Upper lobe of left lung (tissue), 6 donors: ENCODE data around the gene SLC1A2. TPM values are rescaled to one million over a fixed set of nuclear protein-coding genes. Genes with fewer than 3 reads are reported as not detected.

ENCODE experiments used
- ATAC-seq, 2 donors: fragments of 200-7000 bp; cut with Tn5 transposase; one replicate each; pipeline ENCODE4 v1.9.1; 2022; ENCODE audit warnings: mild to moderate bottlenecking in 2 of 2, moderate library complexity in 2 of 2; ENCODE audit not compliant: low FRiP score in 2 of 2
- DNase-seq, 2 donors: peaks; one replicate each; pipeline ENCODE4 v3.0.0-alpha.2; 2019 to 2020
- H3K27ac ChIP-seq, 4 donors: fragments of 200-600 bp; sonication (generic); one replicate each; pipeline ENCODE4 v1.5.1; 2016 to 2019
- H3K27me3 ChIP-seq, 4 donors: fragments of 200-600 bp; sonication (generic); one replicate each; pipeline ENCODE4 v1.5.1; 2017 to 2019
- H3K36me3 ChIP-seq, 4 donors: fragments of 200-600 bp; sonication (generic); one replicate each; pipeline ENCODE4 v1.5.1; 2016 to 2019
- H3K4me1 ChIP-seq, 4 donors: fragments of 200-600 bp; sonication (generic); one replicate each; pipeline ENCODE4 v1.5.1; 2018 to 2019
- H3K4me3 ChIP-seq, 4 donors: fragments of 200-600 bp; sonication (generic); one replicate each; pipeline ENCODE4 v1.5.1; 2017 to 2019; ENCODE audit warnings: mild to moderate bottlenecking in 2 of 4, moderate library complexity in 1 of 4
- H3K9me3 ChIP-seq, 4 donors: fragments of 200-600 bp; sonication (generic); one replicate each; pipeline ENCODE4 v1.5.1; 2018 to 2019
- CTCF ChIP-seq, 6 experiments: fragments of 450-650 bp in 4 of 6; fragments of 200-600 bp in 2 of 6; sonication (generic) in 2 of 6; IDR thresholded peaks; one replicate each; pipeline ENCODE4 v1.5.1; 2016 to 2019; ENCODE audit warnings: antibody characterized with exemption in 6 of 6
- EP300 ChIP-seq, 4 donors: sonication (generic); formaldehyde crosslinking; IDR thresholded peaks; one replicate each; pipeline ENCODE4 v1.5.1; 2017; ENCODE audit warnings: antibody characterized with exemption in 4 of 4, control low read depth in 2 of 4
- POLR2A ChIP-seq, 4 donors: fragments of 450-650 bp; IDR thresholded peaks; one replicate each; pipeline ENCODE4 v1.5.1; 2016 to 2017; ENCODE audit warnings: antibody characterized with exemption in 4 of 4, mild to moderate bottlenecking in 2 of 4
- POLR2AphosphoS5 ChIP-seq, 2 donors: sonication (generic); formaldehyde crosslinking; IDR thresholded peaks; one replicate each; pipeline ENCODE4 v1.5.1; 2017; ENCODE audit warnings: antibody characterized with exemption in 2 of 2
- WGBS, 2 donors: methylation state at CpG; one replicate each; pipeline ENCODE4 v1.1.5; 2017 to 2018; 5-methylcytosine and 5-hydroxymethylcytosine counted together
- total RNA-seq, 6 donors: library from RNA; depleted of rRNA in 4 of 6; stranded (reverse); fragments of >200 nt in 4 of 6; gene quantifications; one replicate each; pipeline versions ENCODE4 v1.1.0 to v1.2.1, GENCODE V29; 2016 to 2021
- donor health status: DM: no; HTN: no; CAD: no; lungs with moderate emphysema.
- donor health status: DM: no; HTN: yes; CAD: no; lungs with severe emphysema.

Gene SLC1A2
- total RNA-seq, 6 donors from 2014 or later: 1.5 to 3.1 (median 2.0) TPM

- Histone ChIP-seq H3K9me3 (no peaks in the 10 kb centered on the region), H3K27me3 (no peaks in the 10 kb centered on the region), H3K27ac (peak overlapping the region in 1 of 4 donors; percentile 7), H3K36me3 (peaks cover 0 to 11% (median 0%) of the 10 kb centered on the region in 4 donors), H3K4me3 (no peak overlapping the region), H3K4me1 (peaks cover 9 to 32% (median 18%) of the 10 kb centered on the region in 4 donors)
- DNase-seq (no peak), ATAC-seq (no peak)
- TF ChIP-seq CTCF (IDR thresholded peaks at IDR 0.05) (no peak), POLR2A (IDR thresholded peaks at IDR 0.05) (no peak), POLR2AphosphoS5 (IDR thresholded peaks at IDR 0.05) (no peak), EP300 (IDR thresholded peaks at IDR 0.05) (no peak)
- 0 to 92% methylated on average over 1 of the region's 1 CpG for WGBS, 2 donors
Observed at GRCh38 chr11:35235498-35235897, 183.9 kb downstream of the SLC1A2 start.

- no peaks in the 10 kb centered on the region for H3K9me3 ChIP-seq
- TF ChIP-seq CTCF (IDR thresholded peaks at IDR 0.05) (no peak), EP300 (IDR thresholded peaks at IDR 0.05) (no peak), POLR2AphosphoS5 (IDR thresholded peaks at IDR 0.05) (no peak), POLR2A (IDR thresholded peaks at IDR 0.05) (no peak)
- WGBS, 2 donors: 90 to 95% methylated on average over 2 of the region's 2 CpGs
- H3K4me1 ChIP-seq: peaks cover 9 to 32% (median 18%) of the 10 kb centered on the region in 4 donors
- H3K27ac ChIP-seq: no peak overlapping the region
- peaks cover 0 to 15% (median under 1%) of the 10 kb centered on the region in 4 donors for H3K36me3 ChIP-seq
- ATAC-seq: no peak
- no peak overlapping the region for H3K4me3 ChIP-seq
- no peak for DNase-seq
- H3K27me3 ChIP-seq: no peaks in the 10 kb centered on the region
Observed at GRCh38 chr11:35235157-35235468, 184.2 kb downstream of the SLC1A2 start.

GRCh38 chr11:35234460-35235156, 184.8 kb downstream of the SLC1A2 start:
- DNase-seq (no peak), ATAC-seq (no peak)
- no peaks in the 10 kb centered on the region for H3K9me3 ChIP-seq
- peaks cover under 1 to 20% (median 5%) of the 10 kb centered on the region in 4 donors for H3K36me3 ChIP-seq
- TF ChIP-seq POLR2AphosphoS5 (IDR thresholded peaks at IDR 0.05): no peak
- TF ChIP-seq EP300 (IDR thresholded peaks at IDR 0.05): no peak
- no peak for TF ChIP-seq POLR2A (IDR thresholded peaks at IDR 0.05)
- no peak for TF ChIP-seq CTCF (IDR thresholded peaks at IDR 0.05)
- peaks cover 9 to 32% (median 18%) of the 10 kb centered on the region in 4 donors for H3K4me1 ChIP-seq
- no peak overlapping the region for H3K27ac ChIP-seq
- H3K27me3 ChIP-seq: no peaks in the 10 kb centered on the region
- 85 to 93% methylated on average over 3 of the region's 3 CpGs for WGBS, 2 donors
- H3K4me3 ChIP-seq: no peak overlapping the region

GRCh38 chr11:35233518-35233917, 185.8 kb downstream of the SLC1A2 start:
- H3K27ac ChIP-seq: no peak overlapping the region
- TF ChIP-seq EP300 (IDR thresholded peaks at IDR 0.05): no peak
- no peak for TF ChIP-seq POLR2A (IDR thresholded peaks at IDR 0.05)
- no peak for TF ChIP-seq CTCF (IDR thresholded peaks at IDR 0.05)
- no peak for TF ChIP-seq POLR2AphosphoS5 (IDR thresholded peaks at IDR 0.05)
- H3K27me3 ChIP-seq: no peaks in the 10 kb centered on the region
- no peak for DNase-seq
- H3K4me3 ChIP-seq: no peak overlapping the region
- no peaks in the 10 kb centered on the region for H3K9me3 ChIP-seq
- peaks cover 3 to 30% (median 11%) of the 10 kb centered on the region in 4 donors for H3K36me3 ChIP-seq
- H3K4me1 ChIP-seq: peaks cover 9 to 31% (median 18%) of the 10 kb centered on the region in 4 donors
- ATAC-seq: no peak
- WGBS, 2 donors: 77 to 80% methylated on average over 1 of the region's 1 CpG

GRCh38 chr11:35232891-35233330, 186.4 kb downstream of the SLC1A2 start:
- no peak for DNase-seq
- WGBS, 2 donors: 65 to 68% methylated on average over 4 of the region's 4 CpGs
- H3K4me3 ChIP-seq: no peak overlapping the region
- no peak for ATAC-seq
- H3K36me3 ChIP-seq: peaks cover 3 to 35% (median 11%) of the 10 kb centered on the region in 4 donors
- H3K27me3 ChIP-seq: no peaks in the 10 kb centered on the region
- H3K4me1 ChIP-seq: peaks cover 4 to 25% (median 16%) of the 10 kb centered on the region in 4 donors
- H3K9me3 ChIP-seq: no peaks in the 10 kb centered on the region
- TF ChIP-seq CTCF (IDR thresholded peaks at IDR 0.05) (no peak), POLR2A (IDR thresholded peaks at IDR 0.05) (no peak)
- H3K27ac ChIP-seq: no peak overlapping the region
